SK-N-MC (cell line): Measurements from ENCODE around the gene COIL.

Experiments used
- DNase-seq: peaks from one replicate; pipeline ENCODE4 v3.0.0-alpha.2; 2011; ENCODE audit warnings: low read depth, low spot score
- H3K27ac ChIP-seq: fragments of 200-600 bp; sonication (generic); 2 replicates; pipeline ENCODE4 v1.5.1; 2016; ENCODE audit warnings: mixed run types
- H3K36me3 ChIP-seq: fragments of 200-600 bp; sonication (generic); 2 replicates; pipeline ENCODE4 v1.6.1; 2017; ENCODE audit warnings: antibody characterized with exemption, low read length, mixed read lengths; ENCODE audit not compliant: insufficient read depth
- H3K4me3 ChIP-seq: fragments of 200-600 bp; sonication (generic); 2 replicates; pipeline ENCODE4 v1.5.1; 2016
- H3K9ac ChIP-seq: fragments of 200-600 bp; sonication (generic); 2 replicates; pipeline ENCODE4 v1.8.0; 2017; ENCODE audit warnings: mixed run types, mixed read lengths; ENCODE audit not compliant: insufficient read length
- H3K9me3 ChIP-seq: fragments of 200-600 bp; sonication (generic); 2 replicates; pipeline ENCODE4 v1.6.1; 2017; ENCODE audit warnings: low read depth, mild to moderate bottlenecking, antibody characterized with exemption, low read length, moderate library complexity, mixed read lengths
- EZH2 ChIP-seq: fragments of 200-600 bp; sonication (generic); IDR thresholded peaks from one replicate; pipeline ENCODE4 v1.6.1; 2017; ENCODE audit warnings: antibody characterized with exemption
- FOXP2 ChIP-seq: optimal IDR thresholded peaks from 2 replicates; pipeline ENCODE3; 2011; ENCODE audit warnings: mild to moderate bottlenecking, moderate library complexity; ENCODE audit not compliant: insufficient read depth; ENCODE audit errors: extremely low read length, control extremely low read depth
- POLR2AphosphoS5 ChIP-seq: IDR thresholded peaks from 2 replicates; pipeline ENCODE4 v1.6.1; 2012; ENCODE audit warnings: mild to moderate bottlenecking, low read depth, low read length, borderline replicate concordance

COIL gene

GRCh38 chr17:56935461-56935860, 25.4 kb downstream of the COIL start:
- no peak for DNase-seq
- Histone ChIP-seq H3K9ac (no peak overlapping the region), H3K9me3 (0 out of 2 replicates have a peak, but pooled peaks cover 3% of the 10 kb centered on the region), H3K36me3 (peaks cover 56% of the 10 kb centered on the region), H3K27ac (no peak overlapping the region), H3K4me3 (no peak overlapping the region)
- no peak for TF ChIP-seq EZH2
- TF ChIP-seq FOXP2: no peak
- TF ChIP-seq POLR2AphosphoS5: no peak

DNA sequence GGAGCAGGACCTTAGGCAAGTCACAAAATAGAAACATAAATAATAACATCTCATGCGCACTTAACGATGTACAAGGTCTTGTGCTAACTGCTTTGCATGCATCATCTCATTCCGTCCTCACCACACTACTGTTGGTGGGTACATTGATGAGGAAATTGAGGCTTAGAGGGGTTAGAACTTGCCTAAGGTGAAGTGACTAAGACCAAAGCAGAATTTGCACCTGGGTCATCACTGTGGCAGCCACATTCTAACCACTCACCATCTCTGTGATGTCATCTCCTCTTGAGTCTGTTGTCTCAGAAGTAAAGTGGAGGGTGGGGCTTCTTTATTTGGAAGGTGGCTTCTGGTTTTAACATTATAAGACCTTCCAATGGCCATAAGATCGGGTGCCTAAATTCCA, 26.6 kb downstream of the COIL start:
- peaks cover 47% of the 10 kb centered on the region for H3K36me3 ChIP-seq
- H3K27ac ChIP-seq: no peak overlapping the region
- no peak overlapping the region for H3K9ac ChIP-seq
- TF ChIP-seq EZH2 (no peak), FOXP2 (no peak), POLR2AphosphoS5 (no peak)
- DNase-seq: no peak
- H3K4me3 ChIP-seq: no peak overlapping the region
- peaks cover 7% of the 10 kb centered on the region; the same call in 1 of the 2 replicates for H3K9me3 ChIP-seq

- Histone ChIP-seq H3K36me3 (peaks cover 44% of the 10 kb centered on the region), H3K27ac (no peak overlapping the region), H3K9ac (no peak overlapping the region), H3K9me3 (peaks cover 8% of the 10 kb centered on the region; the same call in 1 of the 2 replicates), H3K4me3 (no peak overlapping the region)
- no peak for TF ChIP-seq FOXP2
- TF ChIP-seq POLR2AphosphoS5: no peak
- TF ChIP-seq EZH2: no peak
- DNase-seq: no peak
Observed at GRCh38 chr17:56933868-56934267, 27.0 kb downstream of the COIL start.

DNA sequence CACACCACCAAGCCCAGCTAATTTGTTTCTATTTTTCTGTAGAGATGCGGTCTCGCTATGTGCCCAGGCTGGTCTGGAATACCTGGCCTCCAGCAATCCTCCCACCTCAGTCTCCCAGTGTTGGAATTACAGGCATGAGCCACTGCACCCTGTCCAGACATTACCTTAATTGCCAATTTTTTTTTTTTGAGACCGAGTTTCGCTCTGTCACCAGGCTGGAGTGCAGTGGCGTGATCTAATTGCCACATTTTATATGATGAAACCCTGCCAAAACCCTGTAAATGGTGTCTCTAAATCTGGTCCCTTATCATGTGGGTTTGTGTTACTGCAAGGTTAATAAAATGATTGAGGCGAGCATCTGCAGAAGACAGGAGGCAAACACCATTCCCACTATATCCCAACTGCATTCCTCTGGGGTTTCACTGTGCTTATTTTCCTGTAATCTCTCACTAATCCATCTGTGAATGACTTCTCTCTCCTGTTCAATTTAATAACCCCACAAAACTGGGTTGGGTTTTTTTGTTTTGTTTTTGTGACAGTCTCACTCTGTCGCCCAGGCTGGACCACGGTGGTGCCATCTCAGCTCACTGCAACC, 27.6 kb downstream of the COIL start:
- H3K27ac ChIP-seq: no peak overlapping the region
- H3K36me3 ChIP-seq: peaks cover 37% of the 10 kb centered on the region
- H3K9me3 ChIP-seq: peaks cover 8% of the 10 kb centered on the region; the same call in 1 of the 2 replicates
- no peak overlapping the region for H3K9ac ChIP-seq
- DNase-seq: no peak
- TF ChIP-seq EZH2 (no peak), POLR2AphosphoS5 (no peak), FOXP2 (no peak)
- no peak overlapping the region for H3K4me3 ChIP-seq

- H3K36me3 ChIP-seq: peaks cover 16% of the 10 kb centered on the region; the same call in 1 of the 2 replicates
- TF ChIP-seq POLR2AphosphoS5: no peak
- TF ChIP-seq EZH2: no peak
- no peak for TF ChIP-seq FOXP2
Observed at GRCh38 chr17:56930739-56931337, 30.0 kb downstream of the COIL start.

GRCh38 chr17:56929362-56929969, 31.4 kb downstream of the COIL start:
- peaks cover 8% of the 10 kb centered on the region; the same call in 1 of the 2 replicates for H3K9me3 ChIP-seq
- TF ChIP-seq FOXP2 (no peak), POLR2AphosphoS5 (no peak), EZH2 (no peak)
- peaks cover 2% of the 10 kb centered on the region; the same call in 1 of the 2 replicates for H3K36me3 ChIP-seq
- DNase-seq: no peak
- no peak overlapping the region for H3K9ac ChIP-seq
- no peak overlapping the region for H3K4me3 ChIP-seq
- no peak overlapping the region for H3K27ac ChIP-seq

More at GRCh38 chr17:56930739-56931337, 30.0 kb downstream of the COIL start:
- Histone ChIP-seq H3K4me3 (no peak overlapping the region), H3K9ac (no peak overlapping the region), H3K27ac (no peak overlapping the region), H3K9me3 (peaks cover 8% of the 10 kb centered on the region; the same call in 1 of the 2 replicates)
- no peak for DNase-seq

GRCh38 chr17:56928586-56928985, 32.3 kb downstream of the COIL start:
- no peak overlapping the region for H3K9ac ChIP-seq
- no peak overlapping the region for H3K27ac ChIP-seq
- TF ChIP-seq EZH2 (no peak), POLR2AphosphoS5 (no peak), FOXP2 (no peak)
- no peak for DNase-seq
- no peak overlapping the region for H3K4me3 ChIP-seq
- no peaks in the 10 kb centered on the region for H3K36me3 ChIP-seq
- H3K9me3 ChIP-seq: peaks cover 8% of the 10 kb centered on the region; the same call in 1 of the 2 replicates

GRCh38 chr17:56926704-56927103, 34.1 kb downstream of the COIL start:
- no peak overlapping the region for H3K27ac ChIP-seq
- no peaks in the 10 kb centered on the region for H3K36me3 ChIP-seq
- no peak for DNase-seq
- no peak for TF ChIP-seq EZH2
- no peak for TF ChIP-seq FOXP2
- no peak for TF ChIP-seq POLR2AphosphoS5
- peaks cover 8% of the 10 kb centered on the region; the same call in 1 of the 2 replicates for H3K9me3 ChIP-seq
- H3K4me3 ChIP-seq: no peak overlapping the region
- H3K9ac ChIP-seq: no peak overlapping the region

GRCh38 chr17:56926270-56926669, 34.6 kb downstream of the COIL start:
- no peak for DNase-seq
- no peaks in the 10 kb centered on the region for H3K36me3 ChIP-seq
- no peak overlapping the region for H3K27ac ChIP-seq
- peaks cover 8% of the 10 kb centered on the region; the same call in 1 of the 2 replicates for H3K9me3 ChIP-seq
- H3K9ac ChIP-seq: no peak overlapping the region
- no peak for TF ChIP-seq FOXP2
- TF ChIP-seq EZH2: no peak
- no peak for TF ChIP-seq POLR2AphosphoS5
- H3K4me3 ChIP-seq: no peak overlapping the region
